ENCODE measurements around the gene SUSD1.
"Not testable (repeated sequence)": the region's sequence is repeated elsewhere in the genome, so short reads cannot be mapped to it uniquely, and the experiment has no call there.

Gene SUSD1

GRCh38 chr9:112094948-112095681 is 80.0 kb downstream of the SUSD1 start:
- no peak for DNase-seq

- no peak for DNase-seq
Measured at GRCh38 chr9:112094241-112094640, 80.9 kb downstream of the SUSD1 start.

GRCh38 chr9:112093870-112094216 is 81.3 kb downstream of the SUSD1 start:
- DNase-seq = no peak

GRCh38 chr9:112093147-112093869 is 81.8 kb downstream of the SUSD1 start:
- DNase-seq = no peak

- no peak for DNase-seq
Measured at GRCh38 chr9:112091810-112092209, 83.3 kb downstream of the SUSD1 start.

GRCh38 chr9:112087506-112087905 is 87.6 kb downstream of the SUSD1 start:
- DNase-seq = no peak

GRCh38 chr9:112086627-112087026 is 88.5 kb downstream of the SUSD1 start:
- DNase-seq = no peak

GRCh38 chr9:112084907-112085306 is 90.2 kb downstream of the SUSD1 start:
- no peak for DNase-seq

GRCh38 chr9:112084334-112084733 is 90.8 kb downstream of the SUSD1 start:
- no peak for DNase-seq

GRCh38 chr9:112081918-112082729 is 93.0 kb downstream of the SUSD1 start:
- DNase-seq = no peak

- DNase-seq = no peak
Measured at GRCh38 chr9:112080831-112081542, 94.1 kb downstream of the SUSD1 start.

- DNase-seq = no peak
Measured at GRCh38 chr9:112078432-112078831, 96.7 kb downstream of the SUSD1 start.

- DNase-seq = no peak
Measured at GRCh38 chr9:112076814-112077213, 98.3 kb downstream of the SUSD1 start.

GRCh38 chr9:112075009-112075378 is 100.1 kb downstream of the SUSD1 start:
- DNase-seq = no peak

GRCh38 chr9:112074250-112075008 is 100.7 kb downstream of the SUSD1 start:
- peak; percentile 77 for DNase-seq

- not testable (repeated sequence) for DNase-seq
Measured at GRCh38 chr9:112073639-112074173, 101.4 kb downstream of the SUSD1 start.

GRCh38 chr9:112072721-112073638 is 102.1 kb downstream of the SUSD1 start:
- no peak for DNase-seq

- no peak for DNase-seq
Measured at GRCh38 chr9:112069318-112070169, 105.6 kb downstream of the SUSD1 start.

- no peak for DNase-seq
Measured at GRCh38 chr9:112065806-112066606, 109.1 kb downstream of the SUSD1 start.

Data from activated naive CD4-positive, alpha-beta T cell treated with anti-CD3 and anti-CD28 coated beads, Interleukin-2, amount 50 U/mL, for 16 hours (primary cell).